Right ventricle myocardium superior (tissue), 1 donor: Measurements from ENCODE around the gene CAPSL. TPM values are rescaled to one million over a fixed set of nuclear protein-coding genes. Genes with fewer than 3 reads are reported as not detected.
A peak's percentile ranks its signal among the peaks of the same experiment; 100 is the strongest.
"Not testable (repeated sequence)": the region's sequence is repeated elsewhere in the genome, so short reads cannot be mapped to it uniquely, and the experiment has no call there.

ENCODE experiments used
- ATAC-seq: fragments of 200-7000 bp; cut with Tn5 transposase; one replicate; pipeline ENCODE4 v1.9.1; 2020; ENCODE audit warnings: mild to moderate bottlenecking; ENCODE audit not compliant: poor library complexity
- DNase-seq: peaks from one replicate; pipeline ENCODE4 v3.0.0-alpha.2; 2020
- intact Hi-C: fragments of 100-400 bp; cut with DNase I; formaldehyde crosslinking; loops from one replicate; pipeline ENCODE4 v1.11.2; 2022
- long read RNA-seq: library from polyadenylated mRNA; unstranded; transcript quantifications from one replicate; pipeline ENCODE4 v2.0.0, GENCODE V29; 2021
- total RNA-seq: library from RNA; stranded (reverse); fragmentation: NEBNext Ultra II Directional; extraction: Animal tissue kit (Norgen Biotek cat#: 25700); gene quantifications from one replicate; pipeline ENCODE4 v1.2.1, GENCODE V29; 2021
- donor health status: DM: no; HTN: yes; CAD: no; lungs with severe emphysema.

The CAPSL gene
- not detected for total RNA-seq
- long read RNA-seq: 0 reads

GRCh38 chr5:35938568-35939227 is at the start of gene CAPSL:
CAPSL (minus strand) TSS chr5:35938622; CDS start chr5:35921120, 17,502 bp downstream.
- intact Hi-C loops: no loop called here
- ATAC-seq: no peak
- no peak for DNase-seq

GRCh38 chr5:35987776-35988175 is 49.4 kb upstream of the CAPSL start:
- ATAC-seq (no peak), DNase-seq (no peak)
- intact Hi-C loops: no loop called here

- intact Hi-C loops: no loop called here
- DNase-seq: no peak
- no peak for ATAC-seq
These were observed 41.3 kb upstream of the CAPSL start for GRCh38 chr5:35979715-35980114.

- ATAC-seq, intact Hi-C loops, DNase-seq: not testable (repeated sequence)
These were observed 38.4 kb upstream of the CAPSL start for GRCh38 chr5:35976859-35977258.

GRCh38 chr5:35974570-35974969 is 36.1 kb upstream of the CAPSL start:
- no peak for DNase-seq
- no peak for ATAC-seq
- intact Hi-C loops: no loop called here

GRCh38 chr5:35971878-35972210 is 33.4 kb upstream of the CAPSL start:
- ATAC-seq: no peak
- DNase-seq: no peak
- intact Hi-C loops: no loop called here

GRCh38 chr5:35971186-35971877 is 32.9 kb upstream of the CAPSL start:
- DNase-seq: no peak
- intact Hi-C loops: no loop called here
- ATAC-seq: no peak

GRCh38 chr5:35963381-35963843 is 25.0 kb upstream of the CAPSL start:
- intact Hi-C loops: no loop called here
- DNase-seq: no peak
- ATAC-seq: no peak

- DNase-seq (no peak), ATAC-seq (no peak)
- intact Hi-C loops: no loop called here
These were observed 21.9 kb upstream of the CAPSL start for GRCh38 chr5:35960328-35960727.

DNA sequence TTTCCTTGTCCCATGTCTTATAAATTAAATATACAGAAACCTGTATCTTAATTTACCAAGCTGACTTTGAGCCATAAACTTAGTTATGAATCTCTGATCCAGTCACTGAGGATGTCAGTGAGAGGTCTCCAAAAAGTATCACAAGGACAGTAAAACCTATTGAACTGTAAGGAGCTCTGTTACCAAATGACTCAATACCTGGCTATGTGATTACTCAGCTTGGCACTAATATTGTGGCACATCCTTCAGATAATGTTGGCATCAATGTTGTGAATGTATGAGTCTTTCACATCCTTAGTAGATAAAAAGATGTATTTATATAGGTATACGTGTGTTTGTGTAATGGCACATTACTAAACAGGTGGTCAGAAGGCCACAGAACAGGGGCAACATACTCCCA is 18.0 kb upstream of the CAPSL start:
- DNase-seq (no peak), ATAC-seq (no peak)
- intact Hi-C loops: no loop called here

- DNase-seq: no peak
- no peak for ATAC-seq
- intact Hi-C loops: no loop called here
These were observed 15.8 kb upstream of the CAPSL start for GRCh38 chr5:35954175-35954574.

- ATAC-seq: no peak
- intact Hi-C loops: no loop called here
- no peak for DNase-seq
These were observed 8.7 kb upstream of the CAPSL start for GRCh38 chr5:35947085-35947484.

DNA sequence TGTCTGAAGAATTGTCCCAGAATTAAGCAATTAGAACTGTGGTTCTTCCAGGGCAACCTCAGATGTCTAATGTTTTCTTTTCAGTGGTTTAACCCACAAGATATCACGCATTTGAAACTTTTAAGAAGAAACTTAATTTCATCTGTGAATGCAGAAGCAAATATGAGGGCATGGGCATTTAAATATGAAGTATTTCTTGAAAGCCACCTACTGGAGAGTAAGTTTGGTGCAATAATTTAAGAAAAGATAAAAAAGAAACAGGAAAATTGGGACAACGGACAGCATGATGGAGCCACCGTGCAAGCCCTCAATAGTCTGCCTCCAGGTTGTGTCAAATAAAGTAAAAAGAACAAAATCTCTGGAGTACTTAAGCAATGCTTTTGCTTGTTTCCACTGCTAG is 1.2 kb upstream of the CAPSL start:
- intact Hi-C loops: no loop called here
- no peak for DNase-seq
- ATAC-seq: no peak

GRCh38 chr5:35926389-35927051 is 11.9 kb downstream of the CAPSL start:
- DNase-seq (no peak), ATAC-seq (peak; percentile 78)
- intact Hi-C loops: loop anchor here (5.0 kb wide), 2 partner anchors 149 to 309 kb away; partner anchors contain the start of gene SPEF2

GRCh38 chr5:35924950-35925722 is 13.3 kb downstream of the CAPSL start:
- DNase-seq (peak; percentile 67), ATAC-seq (peak; percentile 75)
- intact Hi-C loops: loop anchor here (5.0 kb wide), 2 partner anchors 148 to 308 kb away; partner anchors contain the start of gene SPEF2

- no peak for DNase-seq
- intact Hi-C loops: no loop called here
- no peak for ATAC-seq
These were observed 14.1 kb downstream of the CAPSL start for GRCh38 chr5:35924122-35924949.

DNA sequence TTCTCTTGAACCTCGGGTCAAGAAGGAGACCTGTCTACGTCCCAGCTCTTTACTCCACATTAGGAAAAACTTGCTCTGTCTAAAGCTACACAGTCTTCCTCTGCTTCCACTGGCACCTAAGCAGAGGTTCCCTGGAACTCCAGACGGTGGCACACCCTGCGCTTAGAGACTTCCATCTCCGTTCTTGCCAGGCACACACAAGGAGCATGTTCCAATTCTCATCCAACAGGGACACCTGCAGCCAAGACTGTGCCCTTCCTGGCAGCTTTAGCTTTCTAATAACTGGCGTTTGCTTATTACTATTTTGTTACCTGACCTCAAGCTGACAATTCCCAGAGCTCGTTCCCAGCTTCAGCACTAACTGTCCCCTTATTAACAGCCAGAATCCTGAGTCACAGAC is 16.0 kb downstream of the CAPSL start:
- DNase-seq: no peak
- intact Hi-C loops: no loop called here
- ATAC-seq: no peak

DNA sequence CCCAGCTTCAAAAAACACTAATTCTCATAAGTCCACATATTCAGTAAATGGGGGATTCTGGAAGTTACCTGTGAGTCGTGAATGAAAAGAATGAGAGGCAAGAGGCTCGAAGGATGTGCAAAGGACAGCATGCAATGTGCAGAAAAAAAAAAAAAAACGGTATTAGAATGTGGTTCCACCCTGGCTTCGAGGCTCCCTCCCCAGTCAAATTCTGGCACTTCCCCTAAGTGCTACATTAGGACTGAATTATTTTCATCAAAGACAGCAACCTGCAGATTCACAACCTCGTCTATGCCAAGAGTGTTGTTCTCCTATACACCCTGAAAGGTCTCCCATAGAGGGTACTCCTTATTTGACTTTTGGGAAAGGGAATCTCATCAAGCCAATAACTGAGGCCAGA is 16.5 kb downstream of the CAPSL start:
- no peak for ATAC-seq
- DNase-seq: no peak
- intact Hi-C loops: no loop called here
